ENCODE data around the gene KIAA0753. TPM values are rescaled to one million over a fixed set of nuclear protein-coding genes. Genes with fewer than 3 reads are reported as not detected.

KIAA0753 gene
- total and polyA plus RNA-seq, 2 of the 8 experiments (the other 6 are each of a cell fraction or from before 2014, with no cell fraction given), result 5.0 to 27.1 TPM

DNA sequence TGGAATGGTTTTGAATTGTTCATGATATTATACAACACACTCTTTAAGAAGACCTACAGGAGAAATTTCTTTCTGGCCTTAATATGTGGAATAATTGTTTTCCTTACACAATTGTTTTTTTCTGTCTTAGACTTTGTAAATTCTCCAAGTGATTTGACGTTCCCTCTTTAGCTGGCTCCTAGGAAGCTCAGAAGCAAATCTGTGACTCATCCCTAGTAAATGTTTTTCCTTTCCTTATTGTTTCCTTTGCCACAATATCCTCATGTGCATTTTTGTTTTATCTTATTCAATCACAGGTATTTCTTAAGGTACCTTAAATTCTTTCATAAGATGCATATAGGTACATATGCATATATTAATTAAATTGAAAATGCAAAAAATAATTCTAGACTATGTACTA is 13.5 kb downstream of the KIAA0753 start (continued):
- TF ChIP-seq CHD7 (IDR thresholded peaks at IDR 0.05; ENCODE audit: insufficient replicate concordance, low read length) (no peak), EGR1 (IDR thresholded peaks at IDR 0.05; ENCODE audit: borderline replicate concordance, low read depth, low read length) (no peak), CHD2 (IDR thresholded peaks at IDR 0.05; ENCODE audit: low read length) (no peak), TAF1 (IDR thresholded peaks at IDR 0.05; ENCODE audit: low read depth, low read length) (no peak), RBBP5 (IDR thresholded peaks at IDR 0.05; ENCODE audit: borderline replicate concordance, low read depth, low read length) (no peak), CTBP2 (IDR thresholded peaks at IDR 0.05; ENCODE audit: borderline replicate concordance, insufficient read depth, insufficient read length, low read length) (no peak), SP1 (IDR thresholded peaks at IDR 0.05; ENCODE audit: low read depth, low read length) (no peak), ATF2 (IDR thresholded peaks at IDR 0.05; ENCODE audit: low read length) (no peak), SIN3A (conservative IDR thresholded peaks at IDR 0.05 in 1 of 2, IDR thresholded peaks at IDR 0.05 in 1 of 2; ENCODE audit: low read depth in 1 of 2, low read length in 2 of 2) (no peak), KDM1A (IDR thresholded peaks at IDR 0.05; ENCODE audit: borderline replicate concordance, low read length) (no peak)
